CD4-positive, alpha-beta T cell treated with Interleukin-15 for 4 hours (primary cell): Measurements from ENCODE around the gene IBA57.

Source experiments
- DNase-seq: peaks from one replicate; pipeline ENCODE4 v3.0.0-alpha.2; 2020; ENCODE audit warnings: low spot score

The IBA57 gene

DNA sequence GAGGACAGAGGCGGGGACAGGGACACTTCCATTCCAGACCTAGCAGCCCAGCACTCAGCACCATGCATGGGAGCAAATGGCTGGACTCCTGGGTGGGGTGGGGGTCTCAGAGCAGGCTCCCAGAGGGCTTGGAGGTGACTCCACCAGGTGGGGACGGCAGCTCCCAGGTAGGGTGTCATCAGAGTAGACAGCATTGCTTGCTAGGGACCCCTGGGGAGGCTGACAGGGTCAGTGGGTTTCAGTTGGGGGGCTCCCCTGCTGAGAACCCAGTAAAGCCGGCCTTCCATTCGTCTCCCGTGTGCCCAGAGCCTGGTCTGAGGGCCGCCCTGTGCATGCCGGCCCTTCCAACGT lies 20.6 kb upstream of the IBA57 start:
- no peak for DNase-seq

DNA sequence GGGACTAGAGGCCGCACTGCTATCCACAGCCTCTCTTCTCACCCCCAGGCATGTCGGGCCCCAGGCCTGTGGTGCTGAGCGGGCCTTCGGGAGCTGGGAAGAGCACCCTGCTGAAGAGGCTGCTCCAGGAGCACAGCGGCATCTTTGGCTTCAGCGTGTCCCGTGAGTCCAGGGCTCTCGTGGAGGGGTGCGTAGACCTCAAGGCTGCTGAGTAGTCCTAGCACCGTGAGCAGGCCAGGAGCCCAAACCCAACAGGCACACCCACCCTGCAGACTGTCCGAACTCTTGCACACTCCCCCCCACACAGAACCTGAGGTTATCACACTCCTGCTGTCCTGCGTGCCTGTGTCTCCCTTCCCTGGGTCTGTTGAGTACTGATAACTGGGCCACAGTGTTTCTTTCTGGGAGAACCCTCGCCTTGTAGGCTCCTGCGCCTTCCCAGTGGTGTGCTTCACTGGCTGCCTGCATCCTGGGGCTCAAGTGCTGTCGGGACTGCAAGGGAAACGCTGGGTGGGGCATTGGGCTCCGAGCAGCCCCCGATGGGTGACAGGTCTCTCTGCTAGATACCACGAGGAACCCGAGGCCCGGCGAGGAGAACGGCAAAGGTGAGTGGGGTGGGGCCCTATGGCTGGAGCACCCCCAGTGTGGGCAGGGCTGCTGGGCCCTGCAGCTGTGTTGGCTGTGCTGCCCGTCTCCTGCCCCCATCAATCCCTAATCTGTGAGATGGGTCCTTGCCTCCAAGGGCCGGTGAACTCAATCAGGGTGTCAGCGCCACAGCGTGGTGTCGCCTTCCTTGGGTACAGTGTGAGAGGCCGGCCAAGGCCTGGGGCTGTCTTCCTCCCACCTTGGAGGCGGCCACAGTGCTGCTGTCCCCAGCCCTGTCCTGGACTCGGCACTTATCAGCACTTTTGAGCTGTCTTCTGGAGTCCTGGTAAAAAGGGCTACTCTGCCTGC lies 19.9 kb upstream of the IBA57 start:
- no peak for DNase-seq

GRCh38 chr1:228146417-228147150 lies 19.0 kb upstream of the IBA57 start:
- no peak for DNase-seq

GRCh38 chr1:228147151-228147693 lies 18.4 kb upstream of the IBA57 start:
- no peak for DNase-seq

DNA sequence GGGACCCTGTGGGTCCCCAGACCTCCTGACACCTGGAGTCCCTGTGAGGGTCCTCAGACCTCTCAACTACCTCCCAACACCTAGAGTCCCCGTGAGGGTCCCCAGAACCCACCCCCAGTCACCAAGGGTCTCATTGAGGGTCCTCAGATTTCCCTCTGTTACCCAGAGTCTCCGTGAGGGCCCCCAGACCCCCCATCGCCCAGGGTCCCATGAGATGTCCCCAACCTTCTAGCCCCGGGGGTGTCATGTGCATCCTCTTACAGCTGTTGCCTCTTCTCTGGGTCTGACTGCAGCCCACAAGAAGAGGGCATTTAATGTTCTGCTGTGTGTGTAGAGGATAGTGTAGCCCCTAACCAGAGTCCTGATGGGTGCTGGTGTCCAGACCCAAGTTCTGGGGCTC lies 17.8 kb upstream of the IBA57 start:
- no peak for DNase-seq

DNA sequence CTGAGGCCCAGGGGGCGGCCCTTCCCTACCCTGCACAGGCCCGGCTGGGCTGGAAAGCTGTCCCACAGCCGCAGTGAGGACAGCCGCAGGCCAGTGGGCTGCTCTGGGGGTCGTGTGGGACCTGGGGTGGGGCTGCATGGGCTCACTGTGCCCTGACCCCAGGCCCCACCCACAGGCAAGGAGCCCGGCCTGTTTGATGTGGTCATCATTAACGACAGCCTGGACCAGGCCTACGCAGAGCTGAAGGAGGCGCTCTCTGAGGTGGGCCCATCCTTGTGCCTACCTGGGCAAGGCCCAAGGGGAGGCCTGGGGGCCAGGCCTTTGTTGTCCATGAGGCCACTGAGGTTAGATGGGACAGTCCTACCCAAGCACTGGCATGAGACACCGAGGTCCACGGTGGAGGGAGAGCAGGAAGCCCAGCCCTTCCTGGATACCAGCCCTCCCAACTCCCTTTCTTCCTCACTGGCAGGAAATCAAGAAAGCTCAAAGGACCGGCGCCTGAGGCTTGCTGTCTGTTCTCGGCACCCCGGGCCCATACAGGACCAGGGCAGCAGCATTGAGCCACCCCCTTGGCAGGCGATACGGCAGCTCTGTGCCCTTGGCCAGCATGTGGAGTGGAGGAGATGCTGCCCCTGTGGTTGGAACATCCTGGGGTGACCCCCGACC lies 17.3 kb upstream of the IBA57 start:
- DNase-seq = no peak

DNA sequence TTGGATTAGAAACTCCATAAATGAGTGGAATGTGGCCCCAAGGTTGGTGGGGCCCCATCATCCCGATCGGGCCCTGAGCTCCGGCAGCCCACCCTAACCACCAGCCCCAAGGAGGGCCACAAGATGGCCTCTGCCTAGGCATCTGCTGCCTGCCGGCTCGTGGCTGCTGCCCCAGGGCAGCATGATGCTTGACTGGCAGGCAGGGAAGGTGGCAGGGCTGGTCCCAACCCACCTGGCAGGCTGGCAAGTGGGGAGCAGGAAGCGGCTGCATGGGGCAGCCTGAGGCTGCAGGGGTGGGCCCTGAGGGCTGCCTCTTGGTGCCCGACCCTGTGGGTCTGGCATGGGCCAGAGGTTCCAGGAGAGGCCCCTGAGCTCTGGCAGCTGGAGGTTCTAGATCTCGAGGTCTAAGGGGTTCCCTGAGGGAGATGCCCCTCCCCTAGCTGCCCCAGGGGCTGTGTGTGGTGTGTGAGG lies 16.6 kb upstream of the IBA57 start:
- no peak for DNase-seq

DNA sequence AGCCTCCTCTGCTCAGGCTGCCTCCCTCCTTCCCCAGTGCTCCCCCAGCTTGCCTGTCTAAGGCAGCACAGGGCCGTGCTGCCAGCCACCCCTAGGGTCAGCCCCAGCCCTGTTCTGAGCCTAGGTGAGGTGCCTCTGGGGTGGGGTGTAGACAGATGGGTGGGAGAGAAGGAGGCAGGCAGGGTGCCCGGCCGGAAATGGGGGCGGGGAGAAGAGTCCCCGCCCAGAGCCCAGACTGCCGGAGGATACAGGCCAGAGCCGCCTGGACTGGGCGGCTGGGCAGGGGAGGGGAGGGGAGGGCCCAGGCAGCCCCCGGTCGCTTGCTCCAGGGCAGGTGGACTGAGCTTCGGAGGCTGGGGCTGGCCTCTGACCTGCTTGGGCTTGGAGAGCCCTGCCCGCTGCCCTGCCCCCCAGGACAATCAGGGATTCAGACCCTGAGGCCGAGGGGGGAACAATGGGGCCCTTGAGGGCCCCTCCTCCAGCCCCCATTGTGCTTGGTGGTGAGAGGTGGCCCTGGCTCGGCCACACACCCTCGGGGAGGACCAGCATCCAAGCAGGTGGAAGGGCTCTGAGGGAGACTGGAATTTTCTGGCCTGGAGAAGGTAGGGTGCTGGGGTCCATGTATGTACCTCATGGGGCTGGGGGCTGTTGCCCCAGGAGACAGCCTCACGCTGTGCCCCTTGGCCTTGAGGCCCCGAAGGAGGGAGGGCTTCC lies 16.0 kb upstream of the IBA57 start, which contains the start of gene GJC2:
GJC2 (plus strand) TSS at position 525 of the 714 bp plus-strand sequence. CDS start 7,829 bp downstream, outside the sequence.
- DNase-seq = no peak

DNA sequence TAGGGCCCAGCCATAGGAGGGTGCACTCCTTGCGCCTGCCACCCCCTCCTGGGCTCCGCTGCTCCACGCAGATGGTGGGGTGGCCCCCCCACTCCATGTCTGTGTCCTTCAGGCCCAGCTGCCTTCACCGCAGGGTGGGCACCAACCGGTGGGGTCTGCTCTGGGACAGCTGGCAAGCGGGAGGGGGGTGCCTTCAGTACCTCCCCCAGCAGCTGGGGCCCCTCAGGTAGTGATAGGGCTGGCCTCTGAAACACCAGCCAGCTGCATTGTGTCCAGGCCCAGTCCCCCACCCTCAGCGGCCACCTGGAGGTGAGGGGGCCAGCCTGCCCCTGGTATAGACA lies 15.5 kb upstream of the IBA57 start:
- no peak for DNase-seq

- no peak for DNase-seq
Observed at GRCh38 chr1:228150461-228151179, 15.0 kb upstream of the IBA57 start.

- DNase-seq = no peak
Observed at GRCh38 chr1:228151180-228151925, 14.3 kb upstream of the IBA57 start.

- DNase-seq = no peak
Observed at GRCh38 chr1:228152097-228152917, 13.3 kb upstream of the IBA57 start.

- DNase-seq = no peak
Observed at GRCh38 chr1:228152918-228153258, 12.7 kb upstream of the IBA57 start.

DNA sequence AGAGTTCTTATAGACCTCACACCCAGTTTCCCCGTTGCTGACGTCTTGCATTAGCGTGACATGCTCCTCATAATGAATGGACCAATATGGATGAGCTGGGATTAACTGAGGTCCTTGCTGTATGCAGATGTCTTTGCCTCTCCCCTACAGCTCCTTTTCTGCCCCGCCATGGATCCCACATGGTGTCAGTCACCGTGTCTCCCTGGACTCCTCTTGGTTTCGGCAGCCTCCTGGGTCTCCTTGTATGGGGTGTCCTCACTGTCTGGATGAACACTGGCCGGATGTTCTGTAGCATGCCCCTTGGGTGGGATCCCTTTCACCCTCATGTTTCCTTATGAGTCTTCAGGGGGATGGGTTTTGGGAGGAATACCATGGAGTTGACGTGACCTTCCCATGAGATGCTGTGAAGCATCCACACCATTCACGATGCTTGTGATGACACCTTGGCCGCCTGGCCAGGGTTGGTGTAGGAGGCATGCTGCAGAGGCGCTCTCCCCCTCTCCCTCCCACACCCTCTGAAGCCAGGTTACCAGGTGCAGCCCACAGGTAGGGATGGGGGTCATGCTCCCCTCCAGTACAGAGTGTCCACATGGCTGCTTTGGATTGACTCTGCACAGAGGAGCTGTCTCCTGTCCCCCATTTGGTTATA lies 11.5 kb upstream of the IBA57 start:
- DNase-seq = no peak

GRCh38 chr1:228154670-228155571 lies 10.7 kb upstream of the IBA57 start:
- DNase-seq = no peak

GRCh38 chr1:228155596-228156514 lies 9.7 kb upstream of the IBA57 start:
- no peak for DNase-seq

- DNase-seq = no peak
Observed at GRCh38 chr1:228156515-228156881, 9.1 kb upstream of the IBA57 start.
